ENCODE measurements around the gene MAP9.

- TF ChIP-seq, protein P1, sequence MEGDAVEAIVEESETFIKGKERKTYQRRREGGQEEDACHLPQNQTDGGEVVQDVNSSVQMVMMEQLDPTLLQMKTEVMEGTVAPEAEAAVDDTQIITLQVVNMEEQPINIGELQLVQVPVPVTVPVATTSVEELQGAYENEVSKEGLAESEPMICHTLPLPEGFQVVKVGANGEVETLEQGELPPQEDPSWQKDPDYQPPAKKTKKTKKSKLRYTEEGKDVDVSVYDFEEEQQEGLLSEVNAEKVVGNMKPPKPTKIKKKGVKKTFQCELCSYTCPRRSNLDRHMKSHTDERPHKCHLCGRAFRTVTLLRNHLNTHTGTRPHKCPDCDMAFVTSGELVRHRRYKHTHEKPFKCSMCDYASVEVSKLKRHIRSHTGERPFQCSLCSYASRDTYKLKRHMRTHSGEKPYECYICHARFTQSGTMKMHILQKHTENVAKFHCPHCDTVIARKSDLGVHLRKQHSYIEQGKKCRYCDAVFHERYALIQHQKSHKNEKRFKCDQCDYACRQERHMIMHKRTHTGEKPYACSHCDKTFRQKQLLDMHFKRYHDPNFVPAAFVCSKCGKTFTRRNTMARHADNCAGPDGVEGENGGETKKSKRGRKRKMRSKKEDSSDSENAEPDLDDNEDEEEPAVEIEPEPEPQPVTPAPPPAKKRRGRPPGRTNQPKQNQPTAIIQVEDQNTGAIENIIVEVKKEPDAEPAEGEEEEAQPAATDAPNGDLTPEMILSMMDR (IDR thresholded peaks at IDR 0.05): no peak
- TF ChIP-seq EZH2 (IDR thresholded peaks at IDR 0.05; ENCODE audit: borderline replicate concordance, insufficient read depth, low read depth, low read length, poor library complexity, severe bottlenecking): no peak
Observed at GRCh38 chr4:155322782-155323181, 54.0 kb downstream of the MAP9 start.

Data from B cell (primary cell).